LNCaP clone FGC (cell line): ENCODE data around the gene PALLD.

Source experiments
- DNase-seq: peaks from one replicate; pipeline ENCODE4 v3.0.0-alpha.2; 2011; ENCODE audit warnings: low read depth
- H3K4me3 ChIP-seq: 2 replicates; pipeline ENCODE4 v1.5.1; 2011; ENCODE audit warnings: mild to moderate bottlenecking, low read depth, low read length, control low read depth
- TF ChIP-seq, protein P1 (sequence below): IDR thresholded peaks from 2 replicates; pipeline ENCODE4 v1.5.1; 2012; ENCODE audit warnings: mild to moderate bottlenecking; ENCODE audit not compliant: control insufficient read depth, insufficient read depth; ENCODE audit errors: extremely low read depth

Gene PALLD

DNA sequence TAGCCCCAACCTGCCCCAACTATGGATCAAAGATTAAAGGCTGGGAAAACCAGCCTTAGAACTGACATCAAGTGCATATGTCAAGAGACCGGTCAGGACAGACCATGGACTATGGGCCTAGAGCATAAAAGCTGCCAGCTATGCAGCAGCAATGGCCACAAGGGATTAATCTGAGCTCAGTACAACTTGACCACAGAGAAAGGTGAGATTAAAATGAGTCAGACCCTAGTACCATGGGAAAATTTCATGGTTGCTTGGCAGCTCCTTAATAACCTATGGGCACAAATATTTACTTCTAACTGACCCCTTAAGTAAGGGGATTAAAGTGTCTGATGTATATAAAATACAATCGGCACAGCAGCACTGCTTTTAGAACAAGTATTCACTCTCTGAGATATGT, 458.8 kb downstream of the PALLD start:
- no peak for DNase-seq
- TF ChIP-seq, protein P1, sequence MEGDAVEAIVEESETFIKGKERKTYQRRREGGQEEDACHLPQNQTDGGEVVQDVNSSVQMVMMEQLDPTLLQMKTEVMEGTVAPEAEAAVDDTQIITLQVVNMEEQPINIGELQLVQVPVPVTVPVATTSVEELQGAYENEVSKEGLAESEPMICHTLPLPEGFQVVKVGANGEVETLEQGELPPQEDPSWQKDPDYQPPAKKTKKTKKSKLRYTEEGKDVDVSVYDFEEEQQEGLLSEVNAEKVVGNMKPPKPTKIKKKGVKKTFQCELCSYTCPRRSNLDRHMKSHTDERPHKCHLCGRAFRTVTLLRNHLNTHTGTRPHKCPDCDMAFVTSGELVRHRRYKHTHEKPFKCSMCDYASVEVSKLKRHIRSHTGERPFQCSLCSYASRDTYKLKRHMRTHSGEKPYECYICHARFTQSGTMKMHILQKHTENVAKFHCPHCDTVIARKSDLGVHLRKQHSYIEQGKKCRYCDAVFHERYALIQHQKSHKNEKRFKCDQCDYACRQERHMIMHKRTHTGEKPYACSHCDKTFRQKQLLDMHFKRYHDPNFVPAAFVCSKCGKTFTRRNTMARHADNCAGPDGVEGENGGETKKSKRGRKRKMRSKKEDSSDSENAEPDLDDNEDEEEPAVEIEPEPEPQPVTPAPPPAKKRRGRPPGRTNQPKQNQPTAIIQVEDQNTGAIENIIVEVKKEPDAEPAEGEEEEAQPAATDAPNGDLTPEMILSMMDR: no peak
- H3K4me3 ChIP-seq: no peak overlapping the region

DNA sequence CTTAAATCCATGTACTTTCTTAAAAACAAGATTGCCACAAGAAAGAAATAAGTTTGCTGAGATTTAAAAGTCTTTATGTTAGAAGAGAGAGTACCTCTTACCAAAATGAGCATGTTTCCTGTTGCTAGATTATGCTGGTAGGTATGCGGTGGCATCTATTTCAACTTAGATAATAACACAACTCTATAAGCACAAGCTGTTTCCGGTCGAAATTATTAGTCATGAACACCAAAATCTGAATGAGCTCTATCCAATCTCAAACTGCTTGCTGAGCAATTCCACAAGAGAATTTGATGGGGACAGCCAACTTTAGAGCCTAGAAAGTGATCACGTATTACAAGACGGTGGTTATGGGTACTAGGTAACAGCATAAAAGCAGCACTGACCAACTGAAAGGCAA, 463.9 kb downstream of the PALLD start:
- TF ChIP-seq, protein P1: no peak
- no peak for DNase-seq
- no peak overlapping the region for H3K4me3 ChIP-seq

DNA sequence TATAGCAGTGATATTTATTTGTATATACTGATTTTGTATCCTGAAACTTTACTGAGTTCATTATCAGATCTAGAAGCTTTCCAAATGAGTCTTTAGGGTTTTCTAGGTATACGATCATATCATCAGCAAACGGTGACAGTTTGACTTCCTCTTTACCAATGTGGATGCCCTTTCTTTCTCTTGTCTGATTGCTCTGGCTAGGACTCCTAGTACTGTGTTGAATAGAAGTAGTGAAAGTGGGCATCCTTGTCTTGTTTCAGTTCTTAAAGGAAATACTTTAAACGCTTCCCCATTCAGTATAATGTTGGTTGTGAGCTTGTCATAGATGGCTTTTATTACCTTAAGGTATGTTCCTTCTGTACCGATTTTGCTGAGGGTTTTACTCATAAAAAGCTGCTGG, 475.7 kb downstream of the PALLD start:
- TF ChIP-seq, protein P1: no peak
- H3K4me3 ChIP-seq: no peak overlapping the region
- DNase-seq: no peak
